SK-N-MC (cell line): ENCODE results near the gene MKX.

Experiments
- EZH2 ChIP-seq: fragments of 200-600 bp; sonication (generic); IDR thresholded peaks from one replicate; pipeline ENCODE4 v1.6.1; 2017; ENCODE audit warnings: antibody characterized with exemption
- FOXP2 ChIP-seq: optimal IDR thresholded peaks from 2 replicates; pipeline ENCODE3; 2011; ENCODE audit warnings: mild to moderate bottlenecking, moderate library complexity; ENCODE audit not compliant: insufficient read depth; ENCODE audit errors: extremely low read length, control extremely low read depth
- POLR2AphosphoS5 ChIP-seq: IDR thresholded peaks from 2 replicates; pipeline ENCODE4 v1.6.1; 2012; ENCODE audit warnings: mild to moderate bottlenecking, low read depth, low read length, borderline replicate concordance

- TF ChIP-seq POLR2AphosphoS5 (no peak), EZH2 (no peak), FOXP2 (no peak)
Observed at GRCh38 chr10:27671821-27672220, 73.8 kb downstream of the MKX start.
